ENCODE results near the gene SPSB2. TPM values are rescaled to one million over a fixed set of nuclear protein-coding genes. Genes with fewer than 3 reads are reported as not detected.

The SPSB2 gene
- total and polyA plus RNA-seq, 2 donors from 2014 or later, result 19.0 to 21.3 TPM

DNA sequence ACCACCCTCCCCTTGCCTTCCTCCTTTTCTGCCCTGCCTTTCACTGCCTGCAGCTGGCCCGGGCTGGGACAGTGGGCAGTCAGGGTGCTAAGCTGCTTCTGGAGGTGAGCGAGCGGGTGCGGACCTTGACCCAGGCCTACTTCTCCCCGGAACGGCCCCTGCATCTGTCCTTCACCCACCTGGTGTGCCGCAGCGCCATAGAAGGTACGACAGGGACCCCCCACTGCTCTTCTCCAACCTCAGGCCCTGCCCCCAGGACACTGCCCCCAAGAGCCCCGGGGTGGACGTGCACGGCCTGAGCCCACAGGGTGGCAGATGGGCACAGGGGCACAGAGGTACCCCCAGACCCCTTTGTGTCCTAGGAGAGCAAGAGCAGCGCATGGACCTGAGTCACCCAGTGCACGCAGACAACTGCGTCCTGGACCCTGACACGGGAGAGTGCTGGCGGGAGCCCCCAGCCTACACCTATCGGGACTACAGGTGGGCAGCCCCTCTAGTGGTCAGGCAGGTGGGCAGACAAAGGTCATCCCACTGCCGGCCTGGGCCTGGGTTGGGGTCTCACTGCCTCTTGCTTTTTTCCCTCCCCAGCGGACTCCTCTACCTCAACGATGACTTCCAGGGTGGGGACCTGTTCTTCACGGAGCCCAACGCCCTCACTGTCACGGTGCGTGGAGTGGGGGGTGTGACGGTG lies 35.6 kb downstream of the SPSB2 start:
- no peak for FAIRE-seq
- Histone ChIP-seq H3K27me3 (ENCODE audit: control insufficient read depth, insufficient read depth, low read length) (no peaks in the 10 kb centered on the region), H3K27ac (ENCODE audit: low read depth in 2 of 2, low read length in 2 of 2) (no peak overlapping the region), H3K9ac (ENCODE audit: low read length in 3 of 3) (no peak overlapping the region), H3K4me1 (ENCODE audit: control insufficient read depth in 2 of 3, insufficient read depth in 2 of 3, low read depth in 1 of 3, low read length in 3 of 3) (no peaks in the 10 kb centered on the region), H3K36me3 (ENCODE audit: control insufficient read depth in 2 of 3, insufficient read depth in 3 of 3, low read length in 3 of 3) (peaks cover 0 to 9% (median 0%) of the 10 kb centered on the region in 3 donors), H3K9me3 (ENCODE audit: control insufficient read depth in 2 of 3, insufficient read depth in 1 of 3, low read length in 3 of 3) (no peaks in the 10 kb centered on the region), H3K4me3 (ENCODE audit: low read length in 3 of 3) (no peak overlapping the region)
- peak in 1 of 5 donors; percentile 71 for DNase-seq
- intact Hi-C loops (cut with DNase I), result no loop called here
- TF ChIP-seq, protein P1, sequence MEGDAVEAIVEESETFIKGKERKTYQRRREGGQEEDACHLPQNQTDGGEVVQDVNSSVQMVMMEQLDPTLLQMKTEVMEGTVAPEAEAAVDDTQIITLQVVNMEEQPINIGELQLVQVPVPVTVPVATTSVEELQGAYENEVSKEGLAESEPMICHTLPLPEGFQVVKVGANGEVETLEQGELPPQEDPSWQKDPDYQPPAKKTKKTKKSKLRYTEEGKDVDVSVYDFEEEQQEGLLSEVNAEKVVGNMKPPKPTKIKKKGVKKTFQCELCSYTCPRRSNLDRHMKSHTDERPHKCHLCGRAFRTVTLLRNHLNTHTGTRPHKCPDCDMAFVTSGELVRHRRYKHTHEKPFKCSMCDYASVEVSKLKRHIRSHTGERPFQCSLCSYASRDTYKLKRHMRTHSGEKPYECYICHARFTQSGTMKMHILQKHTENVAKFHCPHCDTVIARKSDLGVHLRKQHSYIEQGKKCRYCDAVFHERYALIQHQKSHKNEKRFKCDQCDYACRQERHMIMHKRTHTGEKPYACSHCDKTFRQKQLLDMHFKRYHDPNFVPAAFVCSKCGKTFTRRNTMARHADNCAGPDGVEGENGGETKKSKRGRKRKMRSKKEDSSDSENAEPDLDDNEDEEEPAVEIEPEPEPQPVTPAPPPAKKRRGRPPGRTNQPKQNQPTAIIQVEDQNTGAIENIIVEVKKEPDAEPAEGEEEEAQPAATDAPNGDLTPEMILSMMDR (IDR thresholded peaks at IDR 0.05; ENCODE audit: borderline replicate concordance, extremely low read depth, insufficient read depth), result no peak

DNA sequence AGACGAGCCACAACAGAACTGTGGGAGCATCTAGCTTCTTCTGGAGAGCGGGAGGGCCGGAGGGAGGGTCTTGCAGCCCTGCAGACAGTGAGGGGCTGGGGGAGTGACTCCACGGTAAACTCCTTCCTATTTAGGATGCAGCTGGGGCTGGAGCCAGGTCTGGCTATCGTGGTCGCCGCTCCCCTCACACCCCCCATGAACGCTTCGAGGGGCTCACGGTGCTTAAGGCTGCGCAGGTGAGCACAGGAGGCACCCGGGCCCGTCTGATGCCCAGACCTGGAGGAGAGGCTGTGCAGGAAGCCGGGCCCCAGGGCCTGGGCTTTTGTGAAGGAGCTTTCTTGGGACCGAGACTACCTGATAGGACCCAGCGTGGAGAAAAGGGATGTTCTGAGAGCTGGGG lies 36.3 kb downstream of the SPSB2 start:
- no peak overlapping the region for H3K4me3 ChIP-seq (ENCODE audit: low read length in 3 of 3)
- FAIRE-seq (no peak), DNase-seq (peak in 1 of 5 donors; percentile 66)
- no peaks in the 10 kb centered on the region for H3K4me1 ChIP-seq (ENCODE audit: control insufficient read depth in 2 of 3, insufficient read depth in 2 of 3, low read depth in 1 of 3, low read length in 3 of 3)
- no peaks in the 10 kb centered on the region for H3K27me3 ChIP-seq (ENCODE audit: control insufficient read depth, insufficient read depth, low read length)
- H3K36me3 ChIP-seq (ENCODE audit: control insufficient read depth in 2 of 3, insufficient read depth in 3 of 3, low read length in 3 of 3), result peaks cover 0 to 7% (median 0%) of the 10 kb centered on the region in 3 donors
- no peak overlapping the region for H3K9ac ChIP-seq (ENCODE audit: low read length in 3 of 3)
- TF ChIP-seq, protein P1 (IDR thresholded peaks at IDR 0.05; ENCODE audit: borderline replicate concordance, extremely low read depth, insufficient read depth), result no peak
- intact Hi-C loops (cut with DNase I), result no loop called here
- H3K27ac ChIP-seq (ENCODE audit: low read depth in 2 of 2, low read length in 2 of 2), result no peak overlapping the region
- no peaks in the 10 kb centered on the region for H3K9me3 ChIP-seq (ENCODE audit: control insufficient read depth in 2 of 3, insufficient read depth in 1 of 3, low read length in 3 of 3)

DNA sequence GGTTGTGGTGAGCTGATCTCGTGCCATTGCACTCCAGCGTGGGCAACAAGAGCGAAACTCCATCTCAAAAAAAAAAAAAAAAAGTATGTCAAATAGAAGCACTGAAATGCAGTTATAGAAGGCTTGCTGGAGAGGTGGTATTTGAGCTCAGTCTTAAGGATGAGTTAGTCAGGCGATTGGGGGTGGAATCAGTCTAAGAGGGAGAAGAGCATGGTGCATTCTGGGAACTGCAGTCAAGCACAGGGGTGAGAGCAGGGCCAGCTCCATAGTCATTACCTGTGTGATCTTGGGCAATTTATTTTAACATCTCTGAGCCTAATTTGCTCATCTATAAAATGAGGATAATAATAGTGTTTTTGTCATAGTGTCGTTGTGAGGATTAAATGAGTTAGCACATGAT lies 38.2 kb downstream of the SPSB2 start:
- H3K4me3 ChIP-seq (ENCODE audit: low read length in 3 of 3), result no peak overlapping the region
- DNase-seq (peak in 1 of 5 donors; percentile 5), FAIRE-seq (no peak)
- H3K9ac ChIP-seq (ENCODE audit: low read length in 3 of 3), result no peak overlapping the region
- H3K27ac ChIP-seq (ENCODE audit: low read depth in 2 of 2, low read length in 2 of 2), result no peak overlapping the region
- peaks cover 0 to 5% (median 0%) of the 10 kb centered on the region in 3 donors for H3K36me3 ChIP-seq (ENCODE audit: control insufficient read depth in 2 of 3, insufficient read depth in 3 of 3, low read length in 3 of 3)
- no peaks in the 10 kb centered on the region for H3K9me3 ChIP-seq (ENCODE audit: control insufficient read depth in 2 of 3, insufficient read depth in 1 of 3, low read length in 3 of 3)
- H3K4me1 ChIP-seq (ENCODE audit: control insufficient read depth in 2 of 3, insufficient read depth in 2 of 3, low read depth in 1 of 3, low read length in 3 of 3), result no peaks in the 10 kb centered on the region
- intact Hi-C loops (cut with DNase I), result no loop called here
- TF ChIP-seq, protein P1 (IDR thresholded peaks at IDR 0.05; ENCODE audit: borderline replicate concordance, extremely low read depth, insufficient read depth), result no peak
- no peaks in the 10 kb centered on the region for H3K27me3 ChIP-seq (ENCODE audit: control insufficient read depth, insufficient read depth, low read length)
